ENCODE measurements around the gene SEC14L5. TPM values are rescaled to one million over a fixed set of nuclear protein-coding genes. Genes with fewer than 3 reads are reported as not detected.

The SEC14L5 gene
- polyA plus RNA-seq, 4 donors = 0.14 to 0.30 (median 0.17) TPM

DNA sequence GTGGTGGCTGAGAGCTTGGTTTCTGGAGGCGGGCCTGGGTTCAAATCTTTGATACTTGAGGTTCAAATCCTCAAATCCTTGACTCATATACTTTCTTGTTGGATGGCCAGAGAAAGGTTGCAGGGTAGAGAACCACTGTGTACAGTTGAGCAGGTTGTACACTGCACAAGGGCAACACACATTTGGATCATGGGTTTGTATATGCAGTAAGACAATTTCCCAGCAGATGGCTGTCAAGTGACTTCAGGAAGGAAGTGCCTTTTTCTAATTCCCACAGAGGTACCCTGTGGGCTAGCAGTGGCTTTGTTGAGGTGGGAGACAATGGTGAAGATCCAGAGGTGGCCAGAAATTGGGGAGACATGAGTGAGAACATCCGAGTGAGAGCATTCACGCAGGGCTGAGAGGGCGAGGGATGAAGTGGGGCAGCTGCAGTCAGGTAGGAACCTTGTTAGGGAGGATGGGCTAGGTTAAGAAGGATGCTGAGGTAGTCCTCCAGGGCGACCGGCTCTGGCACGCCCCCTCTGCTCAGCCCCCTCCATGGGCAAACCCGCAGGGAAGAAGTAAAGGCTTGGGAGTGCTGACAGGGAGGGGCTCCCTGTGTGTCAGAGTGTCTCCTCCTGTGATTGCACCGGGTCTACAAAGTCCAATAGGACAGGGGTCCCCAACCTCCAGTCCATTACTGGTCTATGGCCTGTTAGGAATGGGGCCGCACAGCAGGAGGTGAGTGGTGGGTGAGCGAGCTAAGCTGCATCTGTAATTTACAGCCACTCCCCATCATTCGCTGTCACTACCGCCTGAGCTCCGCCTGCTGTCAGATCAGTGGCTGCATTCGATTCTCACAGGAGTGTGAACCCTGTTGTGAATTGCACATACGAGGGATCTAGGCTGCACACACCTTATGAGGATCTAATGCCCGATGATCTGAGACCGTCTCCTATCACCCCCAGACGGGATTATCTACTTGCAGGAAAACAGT lies 104.9 kb downstream of the SEC14L5 start:
- DNase-seq (ENCODE audit: low read depth in 4 of 4, low spot score in 2 of 4) = no peak

GRCh38 chr16:5064915-5065314 lies 106.8 kb downstream of the SEC14L5 start:
- DNase-seq (ENCODE audit: low read depth in 4 of 4, low spot score in 2 of 4) = no peak

GRCh38 chr16:5065326-5065725 lies 107.2 kb downstream of the SEC14L5 start:
- no peak for DNase-seq (ENCODE audit: low read depth in 4 of 4, low spot score in 2 of 4)

- DNase-seq (ENCODE audit: low read depth in 4 of 4, low spot score in 2 of 4) = no peak
Observed at GRCh38 chr16:5065813-5066212, 107.7 kb downstream of the SEC14L5 start, which contains the start of gene C16orf89. Gene C16orf89, minus strand, starts transcription at chr16:5065956. Its CDS starts 48 bp downstream, at chr16:5065908.

DNA sequence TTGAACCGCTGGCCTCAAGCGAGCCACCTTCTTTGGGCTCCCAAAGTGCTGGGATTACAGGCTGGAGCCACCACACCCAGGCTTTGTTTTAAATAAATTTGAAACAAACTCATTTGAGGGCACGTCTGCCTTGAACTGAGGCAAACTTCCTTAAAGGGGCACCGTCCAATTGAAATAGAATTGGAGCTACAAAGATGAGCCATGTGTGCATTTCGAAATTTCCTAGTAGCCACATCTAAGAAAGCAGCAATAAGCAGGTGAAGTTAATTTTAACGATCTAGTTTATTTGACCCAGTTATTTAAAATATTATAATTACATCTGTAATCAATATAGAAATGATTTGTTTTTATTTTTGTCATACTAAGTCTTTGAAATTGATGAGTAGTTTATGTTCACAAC lies 108.4 kb downstream of the SEC14L5 start:
- DNase-seq (ENCODE audit: low read depth in 4 of 4, low spot score in 2 of 4) = no peak

Other genes starting within 250 kb of the SEC14L5 start
- 10 to 100 TPM; 18.2 to 38.7 (median 30.3) TPM for gene ANKS3, start 224.1 kb upstream of the SEC14L5 start, polyA plus RNA-seq (ENCODE audit: insufficient read length in 4 of 4)
- 1 to 10 TPM; 2.0 to 3.5 (median 2.4) TPM for gene DNAAF8, start 223.8 kb upstream of the SEC14L5 start, polyA plus RNA-seq (ENCODE audit: insufficient read length in 4 of 4)
- gene ZNF500, start 191.2 kb upstream of the SEC14L5 start, polyA plus RNA-seq (ENCODE audit: insufficient read length in 4 of 4) = 10 to 100 TPM; 12.7 to 25.8 (median 16.2) TPM
- gene SEPTIN12, start 170.0 kb upstream of the SEC14L5 start, polyA plus RNA-seq (ENCODE audit: insufficient read length in 4 of 4) = under 1 TPM in 2 of 4 donors, not detected in 2; 0.19 to 0.30 TPM
- gene SMIM22, start 163.0 kb upstream of the SEC14L5 start, polyA plus RNA-seq (ENCODE audit: insufficient read length in 4 of 4) = 10 to 100 TPM in 3 of 4 donors, 1 to 10 TPM in 1; 9.6 to 12.4 (median 11.3) TPM
- 10 to 100 TPM; 29.8 to 58.2 (median 40.9) TPM for gene ROGDI, start 155.7 kb upstream of the SEC14L5 start, polyA plus RNA-seq (ENCODE audit: insufficient read length in 4 of 4)
- gene GLYR1, start 111.0 kb upstream of the SEC14L5 start, polyA plus RNA-seq (ENCODE audit: insufficient read length in 4 of 4) = 100 to 1,000 TPM; 120 to 150 (median 135) TPM
- gene UBN1, start 110.8 kb upstream of the SEC14L5 start, polyA plus RNA-seq (ENCODE audit: insufficient read length in 4 of 4) = 10 to 100 TPM; 30.0 to 45.2 (median 34.5) TPM
- gene PPL, start 21.2 kb upstream of the SEC14L5 start, polyA plus RNA-seq (ENCODE audit: insufficient read length in 4 of 4) = 10 to 100 TPM; 26.5 to 39.9 (median 31.2) TPM
- 10 to 100 TPM in 3 of 4 donors, 1 to 10 TPM in 1; 8.8 to 14.8 (median 11.5) TPM for gene NAGPA, start 75.6 kb downstream of the SEC14L5 start, polyA plus RNA-seq (ENCODE audit: insufficient read length in 4 of 4)
- 1 to 10 TPM; 3.2 to 8.1 (median 5.2) TPM for gene C16orf89, start 107.6 kb downstream of the SEC14L5 start, polyA plus RNA-seq (ENCODE audit: insufficient read length in 4 of 4)
- 10 to 100 TPM; 23.9 to 28.3 (median 25.4) TPM for gene ALG1, start 113.5 kb downstream of the SEC14L5 start, polyA plus RNA-seq (ENCODE audit: insufficient read length in 4 of 4)
- gene EEF2KMT, start 139.5 kb downstream of the SEC14L5 start, polyA plus RNA-seq (ENCODE audit: insufficient read length in 4 of 4) = 10 to 100 TPM; 11.0 to 15.9 (median 13.5) TPM

Data from left renal cortex interstitium (tissue), 4 donors.